Measurements from ENCODE around the gene PGS1.

PGS1 gene

DNA sequence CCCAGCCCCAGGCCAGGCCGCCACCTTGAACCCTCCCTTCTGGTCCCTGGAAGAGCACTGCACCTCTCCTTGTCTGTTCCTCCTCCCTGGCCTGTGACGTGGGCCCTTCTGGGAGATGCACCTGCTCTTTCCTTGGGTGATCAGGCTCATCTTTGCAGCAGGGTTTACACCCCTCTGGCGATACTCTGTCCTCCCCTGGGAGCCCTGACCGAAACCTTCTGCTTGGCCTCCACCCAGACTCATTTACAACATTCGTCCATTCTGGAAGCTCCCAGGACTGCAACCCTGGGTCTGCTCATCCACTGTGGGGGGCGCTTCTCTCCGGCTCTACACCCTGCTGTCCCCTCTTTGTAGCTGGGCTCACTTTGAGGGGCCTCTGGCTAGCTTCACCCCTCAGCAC is 73.3 kb downstream of the PGS1 start:
- H3K4me3 ChIP-seq (ENCODE audit: control insufficient read depth, low read depth, low read length): no peak overlapping the region
- TF ChIP-seq, protein P1, sequence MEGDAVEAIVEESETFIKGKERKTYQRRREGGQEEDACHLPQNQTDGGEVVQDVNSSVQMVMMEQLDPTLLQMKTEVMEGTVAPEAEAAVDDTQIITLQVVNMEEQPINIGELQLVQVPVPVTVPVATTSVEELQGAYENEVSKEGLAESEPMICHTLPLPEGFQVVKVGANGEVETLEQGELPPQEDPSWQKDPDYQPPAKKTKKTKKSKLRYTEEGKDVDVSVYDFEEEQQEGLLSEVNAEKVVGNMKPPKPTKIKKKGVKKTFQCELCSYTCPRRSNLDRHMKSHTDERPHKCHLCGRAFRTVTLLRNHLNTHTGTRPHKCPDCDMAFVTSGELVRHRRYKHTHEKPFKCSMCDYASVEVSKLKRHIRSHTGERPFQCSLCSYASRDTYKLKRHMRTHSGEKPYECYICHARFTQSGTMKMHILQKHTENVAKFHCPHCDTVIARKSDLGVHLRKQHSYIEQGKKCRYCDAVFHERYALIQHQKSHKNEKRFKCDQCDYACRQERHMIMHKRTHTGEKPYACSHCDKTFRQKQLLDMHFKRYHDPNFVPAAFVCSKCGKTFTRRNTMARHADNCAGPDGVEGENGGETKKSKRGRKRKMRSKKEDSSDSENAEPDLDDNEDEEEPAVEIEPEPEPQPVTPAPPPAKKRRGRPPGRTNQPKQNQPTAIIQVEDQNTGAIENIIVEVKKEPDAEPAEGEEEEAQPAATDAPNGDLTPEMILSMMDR (IDR thresholded peaks at IDR 0.05; ENCODE audit: control insufficient read depth, insufficient read depth, low read depth, low read length, missing control alignments): no peak
- no peak for DNase-seq (ENCODE audit: low read depth)

DNA sequence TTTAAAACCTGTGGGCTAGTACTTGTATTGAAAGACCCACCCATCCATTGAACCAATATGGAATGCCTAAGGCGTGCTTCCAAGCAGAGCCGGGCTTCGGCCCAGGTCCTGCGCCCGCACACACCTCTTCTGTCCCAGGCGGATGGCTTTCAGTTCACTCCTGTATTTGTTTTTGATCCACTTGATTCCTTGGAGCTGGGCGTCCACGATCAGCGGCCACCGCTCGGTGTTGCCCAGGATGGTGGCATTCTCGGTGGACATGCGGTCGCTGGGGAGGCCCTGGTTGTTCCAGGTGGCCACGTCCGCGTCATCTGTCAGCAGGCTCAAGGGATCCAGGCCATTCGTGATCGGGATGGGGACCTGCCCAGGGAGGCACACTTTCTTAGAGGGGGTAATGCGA is 75.9 kb downstream of the PGS1 start:
- DNase-seq (ENCODE audit: low read depth): no peak
- TF ChIP-seq, protein P1 (IDR thresholded peaks at IDR 0.05; ENCODE audit: control insufficient read depth, insufficient read depth, low read depth, low read length, missing control alignments): no peak
- no peak overlapping the region for H3K4me3 ChIP-seq (ENCODE audit: control insufficient read depth, low read depth, low read length)

- H3K4me3 ChIP-seq (ENCODE audit: control insufficient read depth, low read depth, low read length): no peak overlapping the region
- DNase-seq (ENCODE audit: low read depth): no peak
- TF ChIP-seq, protein P1 (IDR thresholded peaks at IDR 0.05; ENCODE audit: control insufficient read depth, insufficient read depth, low read depth, low read length, missing control alignments): no peak
Measured at GRCh38 chr17:78458091-78458490, 79.6 kb downstream of the PGS1 start.

- no peak for DNase-seq (ENCODE audit: low read depth)
- TF ChIP-seq, protein P1 (IDR thresholded peaks at IDR 0.05; ENCODE audit: control insufficient read depth, insufficient read depth, low read depth, low read length, missing control alignments): no peak
- no peak overlapping the region for H3K4me3 ChIP-seq (ENCODE audit: control insufficient read depth, low read depth, low read length)
Measured at GRCh38 chr17:78458736-78459335, 80.4 kb downstream of the PGS1 start.

GRCh38 chr17:78459696-78460095 is 81.2 kb downstream of the PGS1 start:
- H3K4me3 ChIP-seq (ENCODE audit: control insufficient read depth, low read depth, low read length): no peak overlapping the region
- DNase-seq (ENCODE audit: low read depth): no peak
- TF ChIP-seq, protein P1 (IDR thresholded peaks at IDR 0.05; ENCODE audit: control insufficient read depth, insufficient read depth, low read depth, low read length, missing control alignments): no peak

DNA sequence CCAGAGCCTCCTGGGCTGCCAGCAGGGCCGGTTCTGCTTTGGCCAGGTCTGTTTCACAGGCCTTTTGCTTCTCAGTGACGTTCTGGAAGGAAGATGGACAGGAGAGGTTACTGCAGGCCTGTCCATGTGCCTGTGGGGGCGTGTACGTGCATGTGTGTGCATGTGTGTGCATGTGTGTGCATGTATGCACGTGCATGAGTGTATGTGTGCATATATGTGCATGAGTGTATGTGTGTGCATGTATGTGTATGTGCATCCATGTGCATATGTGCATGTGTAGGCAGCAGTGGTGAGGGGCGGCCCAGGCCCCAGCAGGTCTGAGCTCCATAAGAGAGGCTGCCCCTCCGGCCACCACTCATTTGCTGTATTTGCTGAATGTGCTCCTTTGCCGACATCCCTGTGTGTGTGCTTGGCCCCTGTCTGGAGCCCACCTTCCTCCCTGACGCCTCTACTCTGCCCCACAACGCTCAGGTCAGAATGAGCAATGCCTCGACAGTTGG is 81.8 kb downstream of the PGS1 start:
- no peak for DNase-seq (ENCODE audit: low read depth)

More for the DNA sequence above, 81.8 kb downstream of the PGS1 start:
- H3K4me3 ChIP-seq (ENCODE audit: control insufficient read depth, low read depth, low read length): no peak overlapping the region
- TF ChIP-seq, protein P1 (IDR thresholded peaks at IDR 0.05; ENCODE audit: control insufficient read depth, insufficient read depth, low read depth, low read length, missing control alignments): no peak
